GM23338 (cell line): ENCODE results near the gene NEK2.

Experiments
- CREB1 ChIP-seq: fragments of 250-450 bp; sonication (Bioruptor Pico); IDR thresholded peaks from 2 replicates; pipeline ENCODE4 v1.5.0; 2020; ENCODE audit warnings: low read depth, mild to moderate bottlenecking, moderate library complexity
- EZH2 ChIP-seq: fragments of 200-600 bp; sonication (generic); IDR thresholded peaks from one replicate; pipeline ENCODE4 v1.8.0; 2017; ENCODE audit warnings: antibody characterized with exemption, mild to moderate bottlenecking, low read depth; ENCODE audit not compliant: unreplicated experiment
- EZH2phosphoT487 ChIP-seq: fragments of 200-600 bp; sonication (generic); IDR thresholded peaks from one replicate; pipeline ENCODE4 v1.8.1; 2018; ENCODE audit warnings: antibody characterized with exemption; ENCODE audit not compliant: unreplicated experiment
- JUNB ChIP-seq: IDR thresholded peaks from one replicate; pipeline ENCODE4 v1.6.1; 2016; ENCODE audit warnings: antibody characterized with exemption; ENCODE audit not compliant: unreplicated experiment
- POLR2AphosphoS5 ChIP-seq: IDR thresholded peaks from 2 replicates; pipeline ENCODE4 v1.6.1; 2016; ENCODE audit warnings: antibody characterized with exemption, low read depth
- STAT1 ChIP-seq: IDR thresholded peaks from one replicate; pipeline ENCODE4 v1.6.1; 2016; ENCODE audit warnings: antibody characterized with exemption; ENCODE audit not compliant: unreplicated experiment
- ZNF114 ChIP-seq: fragments of 250-450 bp; sonication (Bioruptor Pico); IDR thresholded peaks from 2 replicates; pipeline ENCODE4 v1.5.0; 2020; ENCODE audit warnings: mild to moderate bottlenecking, moderate library complexity
- TF ChIP-seq, protein P1 (sequence below), 2 experiments: fragments of 200-600 bp in 1 of 2; sonication (generic) in 1 of 2; conservative IDR thresholded peaks; 2 replicates each; pipeline versions ENCODE4 v1.5.1 to v1.6.1; 2016 to 2017; ENCODE audit warnings: antibody characterized with exemption in 2 of 2, low read depth in 2 of 2, mild to moderate bottlenecking in 2 of 2, moderate library complexity in 1 of 2
- TF ChIP-seq, protein P2 (sequence below): IDR thresholded peaks from one replicate; pipeline ENCODE4 v1.6.1; 2018; ENCODE audit warnings: antibody characterized with exemption; ENCODE audit not compliant: unreplicated experiment
- TF ChIP-seq, protein P3 (sequence below): IDR thresholded peaks from 2 replicates; pipeline ENCODE4 v1.6.1; 2016; ENCODE audit warnings: antibody characterized with exemption

DNA sequence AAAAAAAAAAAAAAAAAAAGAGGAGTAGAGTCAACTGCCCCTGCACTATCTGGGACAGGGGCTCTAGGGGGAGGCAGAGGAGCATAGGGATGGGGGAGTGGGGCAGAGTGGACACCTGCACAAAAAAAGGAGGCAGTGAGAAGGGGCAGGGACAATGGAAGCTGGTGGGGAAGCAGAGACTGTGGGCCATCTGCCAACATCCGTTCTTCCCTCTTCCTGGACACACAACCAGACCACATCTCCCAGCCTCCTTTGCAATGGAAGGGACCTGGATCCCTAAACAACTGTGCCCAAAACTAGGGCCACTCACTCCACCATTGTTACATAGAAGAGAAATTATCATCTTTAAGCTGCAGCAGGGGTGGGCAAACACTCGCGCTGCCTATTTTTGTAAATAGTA is 38.4 kb downstream of the NEK2 start:
- TF ChIP-seq, protein P1, sequence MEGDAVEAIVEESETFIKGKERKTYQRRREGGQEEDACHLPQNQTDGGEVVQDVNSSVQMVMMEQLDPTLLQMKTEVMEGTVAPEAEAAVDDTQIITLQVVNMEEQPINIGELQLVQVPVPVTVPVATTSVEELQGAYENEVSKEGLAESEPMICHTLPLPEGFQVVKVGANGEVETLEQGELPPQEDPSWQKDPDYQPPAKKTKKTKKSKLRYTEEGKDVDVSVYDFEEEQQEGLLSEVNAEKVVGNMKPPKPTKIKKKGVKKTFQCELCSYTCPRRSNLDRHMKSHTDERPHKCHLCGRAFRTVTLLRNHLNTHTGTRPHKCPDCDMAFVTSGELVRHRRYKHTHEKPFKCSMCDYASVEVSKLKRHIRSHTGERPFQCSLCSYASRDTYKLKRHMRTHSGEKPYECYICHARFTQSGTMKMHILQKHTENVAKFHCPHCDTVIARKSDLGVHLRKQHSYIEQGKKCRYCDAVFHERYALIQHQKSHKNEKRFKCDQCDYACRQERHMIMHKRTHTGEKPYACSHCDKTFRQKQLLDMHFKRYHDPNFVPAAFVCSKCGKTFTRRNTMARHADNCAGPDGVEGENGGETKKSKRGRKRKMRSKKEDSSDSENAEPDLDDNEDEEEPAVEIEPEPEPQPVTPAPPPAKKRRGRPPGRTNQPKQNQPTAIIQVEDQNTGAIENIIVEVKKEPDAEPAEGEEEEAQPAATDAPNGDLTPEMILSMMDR (conservative IDR thresholded peaks at IDR 0.05; ENCODE audit: low read depth in 2 of 2) = no peak
- no peak for TF ChIP-seq EZH2
- TF ChIP-seq POLR2AphosphoS5 = no peak
- TF ChIP-seq CREB1 (CRISPR knock-in tag) = no peak
- TF ChIP-seq, protein P2, sequence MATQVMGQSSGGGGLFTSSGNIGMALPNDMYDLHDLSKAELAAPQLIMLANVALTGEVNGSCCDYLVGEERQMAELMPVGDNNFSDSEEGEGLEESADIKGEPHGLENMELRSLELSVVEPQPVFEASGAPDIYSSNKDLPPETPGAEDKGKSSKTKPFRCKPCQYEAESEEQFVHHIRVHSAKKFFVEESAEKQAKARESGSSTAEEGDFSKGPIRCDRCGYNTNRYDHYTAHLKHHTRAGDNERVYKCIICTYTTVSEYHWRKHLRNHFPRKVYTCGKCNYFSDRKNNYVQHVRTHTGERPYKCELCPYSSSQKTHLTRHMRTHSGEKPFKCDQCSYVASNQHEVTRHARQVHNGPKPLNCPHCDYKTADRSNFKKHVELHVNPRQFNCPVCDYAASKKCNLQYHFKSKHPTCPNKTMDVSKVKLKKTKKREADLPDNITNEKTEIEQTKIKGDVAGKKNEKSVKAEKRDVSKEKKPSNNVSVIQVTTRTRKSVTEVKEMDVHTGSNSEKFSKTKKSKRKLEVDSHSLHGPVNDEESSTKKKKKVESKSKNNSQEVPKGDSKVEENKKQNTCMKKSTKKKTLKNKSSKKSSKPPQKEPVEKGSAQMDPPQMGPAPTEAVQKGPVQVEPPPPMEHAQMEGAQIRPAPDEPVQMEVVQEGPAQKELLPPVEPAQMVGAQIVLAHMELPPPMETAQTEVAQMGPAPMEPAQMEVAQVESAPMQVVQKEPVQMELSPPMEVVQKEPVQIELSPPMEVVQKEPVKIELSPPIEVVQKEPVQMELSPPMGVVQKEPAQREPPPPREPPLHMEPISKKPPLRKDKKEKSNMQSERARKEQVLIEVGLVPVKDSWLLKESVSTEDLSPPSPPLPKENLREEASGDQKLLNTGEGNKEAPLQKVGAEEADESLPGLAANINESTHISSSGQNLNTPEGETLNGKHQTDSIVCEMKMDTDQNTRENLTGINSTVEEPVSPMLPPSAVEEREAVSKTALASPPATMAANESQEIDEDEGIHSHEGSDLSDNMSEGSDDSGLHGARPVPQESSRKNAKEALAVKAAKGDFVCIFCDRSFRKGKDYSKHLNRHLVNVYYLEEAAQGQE = no peak
- TF ChIP-seq, protein P3, sequence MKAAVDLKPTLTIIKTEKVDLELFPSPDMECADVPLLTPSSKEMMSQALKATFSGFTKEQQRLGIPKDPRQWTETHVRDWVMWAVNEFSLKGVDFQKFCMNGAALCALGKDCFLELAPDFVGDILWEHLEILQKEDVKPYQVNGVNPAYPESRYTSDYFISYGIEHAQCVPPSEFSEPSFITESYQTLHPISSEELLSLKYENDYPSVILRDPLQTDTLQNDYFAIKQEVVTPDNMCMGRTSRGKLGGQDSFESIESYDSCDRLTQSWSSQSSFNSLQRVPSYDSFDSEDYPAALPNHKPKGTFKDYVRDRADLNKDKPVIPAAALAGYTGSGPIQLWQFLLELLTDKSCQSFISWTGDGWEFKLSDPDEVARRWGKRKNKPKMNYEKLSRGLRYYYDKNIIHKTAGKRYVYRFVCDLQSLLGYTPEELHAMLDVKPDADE = no peak
- TF ChIP-seq EZH2phosphoT487 = no peak
- no peak for TF ChIP-seq STAT1
- TF ChIP-seq ZNF114 (CRISPR knock-in tag) = no peak
- TF ChIP-seq JUNB = no peak
